ELR (cell line): ENCODE data around the gene HS1BP3.

Experiments used
- DNase-seq: peaks from one replicate; pipeline ENCODE4 v3.0.0-alpha.2; 2015; ENCODE audit warnings: low read depth

Gene HS1BP3

GRCh38 chr2:20674974-20675679 lies 24.2 kb upstream of the HS1BP3 start:
- peak; percentile 86 for DNase-seq

GRCh38 chr2:20674309-20674965 lies 23.5 kb upstream of the HS1BP3 start:
- DNase-seq = no peak

GRCh38 chr2:20673686-20674308 lies 22.9 kb upstream of the HS1BP3 start:
- no peak for DNase-seq

- DNase-seq = no peak
These were observed 21.5 kb upstream of the HS1BP3 start for GRCh38 chr2:20672201-20672951.

GRCh38 chr2:20671736-20672080 lies 20.8 kb upstream of the HS1BP3 start:
- DNase-seq = no peak

GRCh38 chr2:20671036-20671735 lies 20.3 kb upstream of the HS1BP3 start:
- DNase-seq = no peak

- no peak for DNase-seq
These were observed 19.6 kb upstream of the HS1BP3 start for GRCh38 chr2:20670315-20671035.

- no peak for DNase-seq
These were observed 18.8 kb upstream of the HS1BP3 start for GRCh38 chr2:20669562-20670314.

- DNase-seq = no peak
These were observed 18.1 kb upstream of the HS1BP3 start for GRCh38 chr2:20668871-20669475.

- DNase-seq = no peak
These were observed 17.6 kb upstream of the HS1BP3 start for GRCh38 chr2:20668451-20668850.

- DNase-seq = no peak
These were observed 16.9 kb upstream of the HS1BP3 start for GRCh38 chr2:20667531-20668401.

- DNase-seq = peak; percentile 22
These were observed 16.2 kb upstream of the HS1BP3 start for GRCh38 chr2:20667151-20667530.

GRCh38 chr2:20666304-20667150 lies 15.6 kb upstream of the HS1BP3 start, which contains the start of gene GDF7:
GDF7 (plus strand) TSS chr2:20667144; CDS start chr2:20667240, 96 bp downstream.
- DNase-seq = peak; percentile 27

GRCh38 chr2:20666005-20666303 lies 15.1 kb upstream of the HS1BP3 start:
- no peak for DNase-seq

GRCh38 chr2:20665243-20666004 lies 14.5 kb upstream of the HS1BP3 start:
- DNase-seq = no peak

- DNase-seq = no peak
These were observed 13.7 kb upstream of the HS1BP3 start for GRCh38 chr2:20664431-20665242.

- no peak for DNase-seq
These were observed 13.1 kb upstream of the HS1BP3 start for GRCh38 chr2:20664071-20664390.
